Peyer's patch (tissue), 4 donors: ENCODE measurements around the gene C16orf89. TPM values are rescaled to one million over a fixed set of nuclear protein-coding genes. Genes with fewer than 3 reads are reported as not detected.

ENCODE experiments used
- DNase-seq, 3 donors: peaks; one replicate each; pipeline ENCODE4 v3.0.0-alpha.2; 2017 to 2019
- H3K27ac ChIP-seq, 4 donors: fragments of 200-600 bp; sonication (generic); one replicate each; pipeline ENCODE4 v1.5.1; 2016 to 2019
- H3K27me3 ChIP-seq, 2 donors: fragments of 200-600 bp; sonication (generic); one replicate each; pipeline ENCODE4 v1.5.1; 2019
- H3K36me3 ChIP-seq, 3 donors: fragments of 200-600 bp; sonication (generic); one replicate each; pipeline ENCODE4 v1.5.1; 2016 to 2019
- H3K4me1 ChIP-seq, 4 donors: fragments of 200-600 bp; sonication (generic); one replicate each; pipeline ENCODE4 v1.5.1; 2016 to 2019
- H3K4me3 ChIP-seq, 4 donors: fragments of 200-600 bp; sonication (generic); 1 replicate in 3 of 4; 2 replicates in 1 of 4; pipeline ENCODE4 v1.5.1; 2016 to 2019; ENCODE audit warnings: mild to moderate bottlenecking in 1 of 4
- H3K9me3 ChIP-seq, 4 donors: fragments of 200-600 bp; sonication (generic); one replicate each; pipeline ENCODE4 v1.5.1; 2016 to 2019; ENCODE audit warnings: mild to moderate bottlenecking in 1 of 4
- CTCF ChIP-seq, 6 experiments: fragments of 450-650 bp in 4 of 6; fragments of 200-600 bp in 2 of 6; sonication (generic) in 1 of 6; IDR thresholded peaks; one replicate each; pipeline ENCODE4 v1.5.1; 2017 to 2019; ENCODE audit warnings: antibody characterized with exemption in 6 of 6, mild to moderate bottlenecking in 3 of 6, moderate library complexity in 1 of 6
- POLR2A ChIP-seq, 2 donors: fragments of 450-650 bp; IDR thresholded peaks; one replicate each; pipeline ENCODE4 v1.5.1; 2017; ENCODE audit warnings: antibody characterized with exemption in 2 of 2, mild to moderate bottlenecking in 2 of 2, moderate library complexity in 2 of 2
- total RNA-seq, 4 donors: library from RNA; depleted of rRNA; stranded (reverse); fragments of >200 nt; gene quantifications; one replicate each; pipeline ENCODE4 v1.1.0, GENCODE V29; 2016

The C16orf89 gene
- total RNA-seq, 4 donors from 2014 or later = 0.80 to 1.4 TPM; not detected in 2

GRCh38 chr16:5017678-5017969 is 48.1 kb downstream of the C16orf89 start:
- no peak for DNase-seq
- Histone ChIP-seq H3K9me3 (no peaks in the 10 kb centered on the region), H3K27ac (no peak overlapping the region), H3K4me3 (no peak overlapping the region), H3K27me3 (no peaks in the 10 kb centered on the region), H3K4me1 (no peaks in the 10 kb centered on the region), H3K36me3 (no peaks in the 10 kb centered on the region)
- TF ChIP-seq CTCF (IDR thresholded peaks at IDR 0.05) = no peak
- no peak for TF ChIP-seq POLR2A (IDR thresholded peaks at IDR 0.05)

GRCh38 chr16:5016967-5017677 is 48.6 kb downstream of the C16orf89 start:
- Histone ChIP-seq H3K9me3 (no peaks in the 10 kb centered on the region), H3K27ac (no peak overlapping the region), H3K27me3 (no peaks in the 10 kb centered on the region), H3K4me1 (no peaks in the 10 kb centered on the region), H3K36me3 (no peaks in the 10 kb centered on the region), H3K4me3 (no peak overlapping the region)
- DNase-seq = no peak
- TF ChIP-seq CTCF (IDR thresholded peaks at IDR 0.05) (no peak), POLR2A (IDR thresholded peaks at IDR 0.05) (no peak)

- no peaks in the 10 kb centered on the region for H3K36me3 ChIP-seq
- no peaks in the 10 kb centered on the region for H3K27me3 ChIP-seq
- H3K9me3 ChIP-seq = no peaks in the 10 kb centered on the region
- DNase-seq = no peak
- TF ChIP-seq CTCF (IDR thresholded peaks at IDR 0.05) (no peak), POLR2A (IDR thresholded peaks at IDR 0.05) (no peak)
- no peak overlapping the region for H3K4me3 ChIP-seq
- H3K27ac ChIP-seq = no peak overlapping the region
- no peaks in the 10 kb centered on the region for H3K4me1 ChIP-seq
These were observed 49.9 kb downstream of the C16orf89 start for GRCh38 chr16:5015887-5016286.

GRCh38 chr16:5015351-5015750 is 50.4 kb downstream of the C16orf89 start:
- TF ChIP-seq POLR2A (IDR thresholded peaks at IDR 0.05) = no peak
- TF ChIP-seq CTCF (IDR thresholded peaks at IDR 0.05) = no peak
- no peaks in the 10 kb centered on the region for H3K9me3 ChIP-seq
- H3K27me3 ChIP-seq = no peaks in the 10 kb centered on the region

GRCh38 chr16:5012887-5013286 is 52.9 kb downstream of the C16orf89 start:
- Histone ChIP-seq H3K9me3 (no peaks in the 10 kb centered on the region), H3K36me3 (no peaks in the 10 kb centered on the region), H3K27me3 (no peaks in the 10 kb centered on the region), H3K4me3 (no peak overlapping the region), H3K27ac (no peak overlapping the region), H3K4me1 (no peaks in the 10 kb centered on the region)
- DNase-seq = no peak
- TF ChIP-seq CTCF (IDR thresholded peaks at IDR 0.05) = no peak
- no peak for TF ChIP-seq POLR2A (IDR thresholded peaks at IDR 0.05)

More at GRCh38 chr16:5015351-5015750, 50.4 kb downstream of the C16orf89 start:
- DNase-seq = no peak
- Histone ChIP-seq H3K27ac (no peak overlapping the region), H3K4me1 (no peaks in the 10 kb centered on the region), H3K4me3 (no peak overlapping the region), H3K36me3 (no peaks in the 10 kb centered on the region)

- DNase-seq = no peak
- H3K4me1 ChIP-seq = no peaks in the 10 kb centered on the region
- no peak for TF ChIP-seq POLR2A (IDR thresholded peaks at IDR 0.05)
- no peak for TF ChIP-seq CTCF (IDR thresholded peaks at IDR 0.05)
- H3K4me3 ChIP-seq = no peak overlapping the region
- H3K9me3 ChIP-seq = no peaks in the 10 kb centered on the region
- H3K27ac ChIP-seq = no peak overlapping the region
- H3K36me3 ChIP-seq = no peaks in the 10 kb centered on the region
- H3K27me3 ChIP-seq = no peaks in the 10 kb centered on the region
These were observed 54.1 kb downstream of the C16orf89 start for GRCh38 chr16:5011637-5012036.
